Esophagus (tissue), 2 donors: ENCODE data around the gene RNF130. TPM values are rescaled to one million over a fixed set of nuclear protein-coding genes. Genes with fewer than 3 reads are reported as not detected.
A peak's percentile ranks its signal among the peaks of the same experiment; 100 is the strongest.

Experiments
- H3K27ac ChIP-seq, 2 donors: one replicate each; pipeline ENCODE4 v1.5.1; 2013; ENCODE audit warnings: low read depth in 2 of 2, mild to moderate bottlenecking in 2 of 2, inconsistent platforms in 1 of 2, low read length in 1 of 2, moderate library complexity in 1 of 2
- H3K27me3 ChIP-seq, 2 donors: one replicate each; pipeline ENCODE4 v1.6.1; 2013; ENCODE audit warnings: low read length in 2 of 2, control low read depth in 1 of 2, mild to moderate bottlenecking in 1 of 2; ENCODE audit not compliant: insufficient read depth in 2 of 2, control insufficient read depth in 1 of 2
- H3K36me3 ChIP-seq, 2 donors: one replicate each; pipeline ENCODE4 v1.6.1; 2013; ENCODE audit warnings: low read length in 1 of 2; ENCODE audit not compliant: control insufficient read depth in 2 of 2, insufficient read depth in 2 of 2
- H3K4me1 ChIP-seq, 2 donors: one replicate each; pipeline ENCODE4 v1.6.1; 2013; ENCODE audit warnings: low read length in 1 of 2; ENCODE audit not compliant: control insufficient read depth in 2 of 2, insufficient read depth in 2 of 2
- H3K4me3 ChIP-seq, 2 donors: one replicate each; pipeline ENCODE4 v1.5.1; 2013; ENCODE audit warnings: low read length in 2 of 2, mild to moderate bottlenecking in 2 of 2, low read depth in 1 of 2, moderate library complexity in 1 of 2
- H3K9me3 ChIP-seq, 2 donors: one replicate each; pipeline ENCODE4 v1.6.1; 2013; ENCODE audit warnings: mild to moderate bottlenecking in 2 of 2, low read depth in 1 of 2, low read length in 1 of 2, moderate library complexity in 1 of 2; ENCODE audit not compliant: control insufficient read depth in 2 of 2, insufficient read depth in 1 of 2
- WGBS, 2 donors: extraction: QIAGEN DNeasy Blood & Tissue Kit; methylation state at CpG; one replicate each; pipeline ENCODE4 v1.1.7; 2013; 5-methylcytosine and 5-hydroxymethylcytosine counted together
- polyA plus RNA-seq, 2 donors: library from polyadenylated mRNA; stranded (reverse); fragments of 200-250 nt; gene quantifications; one replicate each; pipeline ENCODE4 v1.2.3, GENCODE V29; 2013
- donor health status: healthy with polysubstance abuse.
- donor health status: Bipolar disorder and iron deficiency.

Gene RNF130
- polyA plus RNA-seq, 2 donors, result 6.1 to 13.2 TPM

GRCh38 chr5:179908528-179908927 lies 163.0 kb downstream of the RNF130 start:
- WGBS, 2 donors, result 75 to 85% methylated on average over 16 of the region's 16 CpGs
- Histone ChIP-seq H3K36me3 (peaks cover 0 to 11% of the 10 kb centered on the region in 2 donors), H3K27me3 (no peaks in the 10 kb centered on the region), H3K4me3 (no peak overlapping the region), H3K9me3 (no peaks in the 10 kb centered on the region), H3K4me1 (peaks cover 8 to 18% of the 10 kb centered on the region in 2 donors), H3K27ac (peak overlapping the region; percentile 77 to 78)

- Histone ChIP-seq H3K27ac (peak within 1 kb of the TSS; percentile 93 to 95), H3K9me3 (no peaks in the 10 kb centered on the region), H3K4me1 (peaks cover 8 to 12% of the 10 kb centered on the region in 2 donors), H3K36me3 (peaks cover 0 to 16% of the 10 kb centered on the region in 2 donors), H3K27me3 (no peaks in the 10 kb centered on the region), H3K4me3 (peak within 1 kb of the TSS; percentile 74 to 85)
- WGBS, 2 donors, result 1% methylated on average over 79 to 105 of the region's 105 CpGs
These were observed 163.8 kb downstream of the RNF130 start, which contains the start of gene TBC1D9B for GRCh38 chr5:179907556-179908324. TSS of gene TBC1D9B (minus strand) at chr5:179907897. CDS start at chr5:179907821, 76 bp downstream.

GRCh38 chr5:179906795-179907555 lies 164.6 kb downstream of the RNF130 start:
- peaks cover 3 to 23% of the 10 kb centered on the region in 2 donors for H3K36me3 ChIP-seq
- 8 to 9% methylated on average over 43 to 50 of the region's 50 CpGs for WGBS, 2 donors
- H3K4me1 ChIP-seq, result peaks cover 8 to 12% of the 10 kb centered on the region in 2 donors
- peak overlapping the region; percentile 93 to 95 for H3K27ac ChIP-seq
- H3K4me3 ChIP-seq, result peak overlapping the region; percentile 74 to 85
- H3K27me3 ChIP-seq, result no peaks in the 10 kb centered on the region
- H3K9me3 ChIP-seq, result no peaks in the 10 kb centered on the region

GRCh38 chr5:179906294-179906794 lies 165.2 kb downstream of the RNF130 start:
- H3K4me1 ChIP-seq, result peaks cover 8 to 12% of the 10 kb centered on the region in 2 donors
- H3K9me3 ChIP-seq, result no peaks in the 10 kb centered on the region
- peak overlapping the region; percentile 74 to 85 for H3K4me3 ChIP-seq
- peaks cover 3 to 25% of the 10 kb centered on the region in 2 donors for H3K36me3 ChIP-seq
- no peaks in the 10 kb centered on the region for H3K27me3 ChIP-seq
- peak overlapping the region; percentile 93 to 95 for H3K27ac ChIP-seq
- 81 to 83% methylated on average over 23 to 24 of the region's 24 CpGs for WGBS, 2 donors

GRCh38 chr5:179905161-179905560 lies 166.4 kb downstream of the RNF130 start:
- 87 to 88% methylated on average over 8 of the region's 8 CpGs for WGBS, 2 donors
- Histone ChIP-seq H3K4me3 (no peak overlapping the region), H3K27ac (no peak overlapping the region), H3K36me3 (peaks cover 3 to 28% of the 10 kb centered on the region in 2 donors), H3K27me3 (no peaks in the 10 kb centered on the region), H3K4me1 (peaks cover 8 to 12% of the 10 kb centered on the region in 2 donors), H3K9me3 (no peaks in the 10 kb centered on the region)

Other genes starting within 250 kb of the RNF130 start
- gene MRNIP, start 212.9 kb downstream of the RNF130 start, polyA plus RNA-seq, result 10 to 100 TPM; 12.2 to 31.5 TPM
- gene TBC1D9B, start 163.9 kb downstream of the RNF130 start, polyA plus RNA-seq, result 10 to 100 TPM; 44.8 to 69.5 TPM
- under 1 TPM; 0.04 to 0.13 TPM for gene RASGEF1C, start 137.5 kb upstream of the RNF130 start, polyA plus RNA-seq
- gene MAPK9, start 220.3 kb upstream of the RNF130 start, polyA plus RNA-seq, result 10 to 100 TPM in 1 of 2 donors, 1 to 10 TPM in 1; 5.4 to 10.3 TPM